Measurements from ENCODE around the gene EIF3B. TPM values are rescaled to one million over a fixed set of nuclear protein-coding genes. Genes with fewer than 3 reads are reported as not detected.

The EIF3B gene
- total RNA-seq, 1 donor from 2014 or later, result 120 TPM

GRCh38 chr7:2362385-2363088 is 7.9 kb downstream of the EIF3B start:
- Mint-ChIP-seq H3K9me3 (ENCODE audit: low read depth) (no peaks in the 10 kb centered on the region), H3K27ac (ENCODE audit: unreplicated experiment) (no peak overlapping the region), H3K27me3 (ENCODE audit: low read depth) (no peaks in the 10 kb centered on the region), H3K4me1 (ENCODE audit: low read depth) (peaks cover 13% of the 10 kb centered on the region), H3K4me3 (ENCODE audit: unreplicated experiment) (no peak overlapping the region), H3K36me3 (ENCODE audit: low read depth) (peaks cover 42% of the 10 kb centered on the region)
- no peak for DNase-seq (ENCODE audit: low spot score)
- no peak for TF ChIP-seq CTCF (IDR thresholded peaks at IDR 0.05)

- no peaks in the 10 kb centered on the region for H3K9me3 Mint-ChIP-seq (ENCODE audit: low read depth)
- H3K27ac Mint-ChIP-seq (ENCODE audit: unreplicated experiment), result no peak overlapping the region
- no peak overlapping the region for H3K4me3 Mint-ChIP-seq (ENCODE audit: unreplicated experiment)
- no peak for TF ChIP-seq CTCF (IDR thresholded peaks at IDR 0.05)
- H3K27me3 Mint-ChIP-seq (ENCODE audit: low read depth), result no peaks in the 10 kb centered on the region
- no peak for DNase-seq (ENCODE audit: low spot score)
- peaks cover 47% of the 10 kb centered on the region for H3K36me3 Mint-ChIP-seq (ENCODE audit: low read depth)
- no peaks in the 10 kb centered on the region for H3K4me1 Mint-ChIP-seq (ENCODE audit: low read depth)
These were observed 14.5 kb downstream of the EIF3B start for GRCh38 chr7:2369139-2369538.

- no peaks in the 10 kb centered on the region for H3K9me3 Mint-ChIP-seq (ENCODE audit: low read depth)
- H3K36me3 Mint-ChIP-seq (ENCODE audit: low read depth), result peaks cover 46% of the 10 kb centered on the region
- no peak for DNase-seq (ENCODE audit: low spot score)
- H3K4me3 Mint-ChIP-seq (ENCODE audit: unreplicated experiment), result no peak overlapping the region
- H3K27ac Mint-ChIP-seq (ENCODE audit: unreplicated experiment), result no peak overlapping the region
- no peaks in the 10 kb centered on the region for H3K27me3 Mint-ChIP-seq (ENCODE audit: low read depth)
- H3K4me1 Mint-ChIP-seq (ENCODE audit: low read depth), result no peaks in the 10 kb centered on the region
- TF ChIP-seq CTCF (IDR thresholded peaks at IDR 0.05), result no peak
These were observed 16.7 kb downstream of the EIF3B start for GRCh38 chr7:2371329-2371728.

- TF ChIP-seq CTCF (IDR thresholded peaks at IDR 0.05), result no peak
- no peaks in the 10 kb centered on the region for H3K27me3 Mint-ChIP-seq (ENCODE audit: low read depth)
- H3K36me3 Mint-ChIP-seq (ENCODE audit: low read depth), result peaks cover 42% of the 10 kb centered on the region
- H3K4me1 Mint-ChIP-seq (ENCODE audit: low read depth), result no peaks in the 10 kb centered on the region
- H3K27ac Mint-ChIP-seq (ENCODE audit: unreplicated experiment), result no peak overlapping the region
- H3K9me3 Mint-ChIP-seq (ENCODE audit: low read depth), result no peaks in the 10 kb centered on the region
- DNase-seq (ENCODE audit: low spot score), result no peak
- H3K4me3 Mint-ChIP-seq (ENCODE audit: unreplicated experiment), result no peak overlapping the region
These were observed 18.1 kb downstream of the EIF3B start for GRCh38 chr7:2372724-2373123.

- no peaks in the 10 kb centered on the region for H3K4me1 Mint-ChIP-seq (ENCODE audit: low read depth)
- TF ChIP-seq CTCF (IDR thresholded peaks at IDR 0.05), result no peak
- no peak overlapping the region for H3K4me3 Mint-ChIP-seq (ENCODE audit: unreplicated experiment)
- no peak for DNase-seq (ENCODE audit: low spot score)
- H3K36me3 Mint-ChIP-seq (ENCODE audit: low read depth), result peaks cover 44% of the 10 kb centered on the region
- no peaks in the 10 kb centered on the region for H3K9me3 Mint-ChIP-seq (ENCODE audit: low read depth)
- no peaks in the 10 kb centered on the region for H3K27me3 Mint-ChIP-seq (ENCODE audit: low read depth)
- H3K27ac Mint-ChIP-seq (ENCODE audit: unreplicated experiment), result no peak overlapping the region
These were observed 18.5 kb downstream of the EIF3B start for GRCh38 chr7:2373124-2373556.

All from chondrocyte (in vitro differentiated cells).